LNCaP clone FGC (cell line): ENCODE measurements around the gene SLC8B1.

Experiments
- DNase-seq: peaks from one replicate; pipeline ENCODE4 v3.0.0-alpha.2; 2011; ENCODE audit warnings: low read depth
- H3K4me3 ChIP-seq: 2 replicates; pipeline ENCODE4 v1.5.1; 2011; ENCODE audit warnings: mild to moderate bottlenecking, low read depth, low read length, control low read depth
- TF ChIP-seq, protein P1 (sequence below): IDR thresholded peaks from 2 replicates; pipeline ENCODE4 v1.5.1; 2012; ENCODE audit warnings: mild to moderate bottlenecking; ENCODE audit not compliant: control insufficient read depth, insufficient read depth; ENCODE audit errors: extremely low read depth

SLC8B1 gene

DNA sequence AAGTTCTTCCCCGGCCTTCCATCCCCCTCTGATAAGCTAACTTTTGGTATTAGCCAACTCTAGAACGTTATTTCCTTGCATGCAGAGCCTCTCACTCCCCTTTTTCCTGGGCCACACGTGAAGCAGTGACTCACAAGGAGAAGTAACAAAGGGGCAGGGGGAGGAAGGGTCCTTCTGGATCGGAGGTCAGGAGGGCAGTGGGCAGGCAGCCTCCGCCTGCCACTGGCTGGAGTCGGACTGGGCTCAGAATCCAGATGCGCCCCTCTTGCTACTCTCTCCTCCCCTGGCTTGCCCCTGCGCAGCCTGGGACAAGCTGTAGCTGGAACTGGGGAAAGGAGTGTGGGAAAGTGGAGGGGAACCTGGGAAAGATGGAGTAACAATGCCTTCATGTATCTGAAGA, 58.6 kb downstream of the SLC8B1 start:
- TF ChIP-seq, protein P1, sequence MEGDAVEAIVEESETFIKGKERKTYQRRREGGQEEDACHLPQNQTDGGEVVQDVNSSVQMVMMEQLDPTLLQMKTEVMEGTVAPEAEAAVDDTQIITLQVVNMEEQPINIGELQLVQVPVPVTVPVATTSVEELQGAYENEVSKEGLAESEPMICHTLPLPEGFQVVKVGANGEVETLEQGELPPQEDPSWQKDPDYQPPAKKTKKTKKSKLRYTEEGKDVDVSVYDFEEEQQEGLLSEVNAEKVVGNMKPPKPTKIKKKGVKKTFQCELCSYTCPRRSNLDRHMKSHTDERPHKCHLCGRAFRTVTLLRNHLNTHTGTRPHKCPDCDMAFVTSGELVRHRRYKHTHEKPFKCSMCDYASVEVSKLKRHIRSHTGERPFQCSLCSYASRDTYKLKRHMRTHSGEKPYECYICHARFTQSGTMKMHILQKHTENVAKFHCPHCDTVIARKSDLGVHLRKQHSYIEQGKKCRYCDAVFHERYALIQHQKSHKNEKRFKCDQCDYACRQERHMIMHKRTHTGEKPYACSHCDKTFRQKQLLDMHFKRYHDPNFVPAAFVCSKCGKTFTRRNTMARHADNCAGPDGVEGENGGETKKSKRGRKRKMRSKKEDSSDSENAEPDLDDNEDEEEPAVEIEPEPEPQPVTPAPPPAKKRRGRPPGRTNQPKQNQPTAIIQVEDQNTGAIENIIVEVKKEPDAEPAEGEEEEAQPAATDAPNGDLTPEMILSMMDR = no peak
- no peak for DNase-seq
- H3K4me3 ChIP-seq = no peak overlapping the region

- no peak overlapping the region for H3K4me3 ChIP-seq
- no peak for DNase-seq
- TF ChIP-seq, protein P1 = no peak
Observed at GRCh38 chr12:113274848-113275247, 60.1 kb downstream of the SLC8B1 start.

GRCh38 chr12:113273053-113273725, 61.7 kb downstream of the SLC8B1 start:
- DNase-seq = no peak
- TF ChIP-seq, protein P1 = no peak
- no peak overlapping the region for H3K4me3 ChIP-seq

- TF ChIP-seq, protein P1 = no peak
- DNase-seq = no peak
- H3K4me3 ChIP-seq = no peak overlapping the region
Observed at GRCh38 chr12:113271853-113272561, 62.9 kb downstream of the SLC8B1 start.

- TF ChIP-seq, protein P1 = no peak
- no peak for DNase-seq
- H3K4me3 ChIP-seq = no peak overlapping the region
Observed at GRCh38 chr12:113271466-113271852, 63.5 kb downstream of the SLC8B1 start.

GRCh38 chr12:113270709-113271009, 64.2 kb downstream of the SLC8B1 start:
- TF ChIP-seq, protein P1 = no peak
- DNase-seq = no peak
- H3K4me3 ChIP-seq = no peak overlapping the region
